Fibroblast of upper back skin (primary cell): ENCODE data around the gene CREBZF.
"Not testable (repeated sequence)": the region's sequence is repeated elsewhere in the genome, so short reads cannot be mapped to it uniquely, and the experiment has no call there.

ENCODE experiments used
- DNase-seq: peaks from one replicate; pipeline ENCODE4 v3.0.0-alpha.2; 2013

The CREBZF gene

DNA sequence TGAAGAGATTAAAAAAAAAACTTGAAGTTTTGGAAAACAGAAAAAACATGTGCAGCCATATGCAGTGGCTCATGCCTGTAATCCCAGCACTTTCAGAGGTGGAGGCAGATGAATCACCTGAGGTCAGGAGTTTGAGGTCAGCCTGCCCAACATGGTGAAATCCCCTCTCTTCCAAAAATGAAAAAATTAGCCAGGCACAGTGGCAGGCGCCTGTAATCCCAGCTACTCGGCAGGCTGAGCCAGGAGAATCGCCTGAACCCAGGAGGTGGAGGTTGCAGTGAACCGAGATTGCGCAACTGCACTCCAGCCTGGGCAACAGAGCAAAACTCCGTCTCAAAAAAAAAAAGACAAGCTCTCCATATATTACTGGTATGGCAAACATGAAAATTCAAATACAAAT lies 45.4 kb downstream of the CREBZF start:
- DNase-seq = no peak

GRCh38 chr11:85611643-85612042 lies 53.3 kb downstream of the CREBZF start:
- DNase-seq = not testable (repeated sequence)
